HK-2 (cell line): ENCODE measurements around the gene UHRF1.
"Not testable (repeated sequence)": the region's sequence is repeated elsewhere in the genome, so short reads cannot be mapped to it uniquely, and the experiment has no call there.

ENCODE experiments used
- DNase-seq: peaks from one replicate; pipeline ENCODE4 v3.0.0-alpha.2; 2018; ENCODE audit not compliant: unreplicated experiment

Gene UHRF1

GRCh38 chr19:4909156-4909896, at the start of gene UHRF1:
UHRF1 (plus strand) TSS chr19:4909501; CDS start chr19:4910886, 1,385 bp downstream.
- DNase-seq, result peak; percentile 59

GRCh38 chr19:4859697-4860096, 49.6 kb upstream of the UHRF1 start:
- no peak for DNase-seq

- DNase-seq, result no peak
Observed at GRCh38 chr19:4861147-4861546, 48.2 kb upstream of the UHRF1 start.

- DNase-seq, result no peak
Observed at GRCh38 chr19:4866595-4867424, 42.5 kb upstream of the UHRF1 start.

- peak; percentile 99 for DNase-seq
Observed at GRCh38 chr19:4867534-4868285, 41.6 kb upstream of the UHRF1 start, which contains the start of gene PLIN3. PLIN3 (minus strand) TSS chr19:4867667; CDS start chr19:4861394, 6,273 bp downstream.

GRCh38 chr19:4868286-4868834, 40.9 kb upstream of the UHRF1 start:
- no peak for DNase-seq

GRCh38 chr19:4870025-4870700, 39.1 kb upstream of the UHRF1 start:
- peak; percentile 89 for DNase-seq

GRCh38 chr19:4871711-4872110, 37.6 kb upstream of the UHRF1 start:
- no peak for DNase-seq

- no peak for DNase-seq
Observed at GRCh38 chr19:4873930-4874329, 35.4 kb upstream of the UHRF1 start.

GRCh38 chr19:4877753-4878490, 31.4 kb upstream of the UHRF1 start:
- DNase-seq, result no peak

- no peak for DNase-seq
Observed at GRCh38 chr19:4878491-4878968, 30.8 kb upstream of the UHRF1 start.

GRCh38 chr19:4879041-4879440, 30.3 kb upstream of the UHRF1 start:
- DNase-seq, result peak; percentile 44

GRCh38 chr19:4882874-4883273, 26.4 kb upstream of the UHRF1 start:
- not testable (repeated sequence) for DNase-seq

- DNase-seq, result not testable (repeated sequence)
Observed at GRCh38 chr19:4884993-4885392, 24.3 kb upstream of the UHRF1 start.

- not testable (repeated sequence) for DNase-seq
Observed at GRCh38 chr19:4887803-4888202, 21.5 kb upstream of the UHRF1 start.

- DNase-seq, result no peak
Observed at GRCh38 chr19:4889034-4889815, 20.1 kb upstream of the UHRF1 start.

- DNase-seq, result no peak
Observed at GRCh38 chr19:4891066-4891465, 18.2 kb upstream of the UHRF1 start.

- DNase-seq, result not testable (repeated sequence)
Observed at GRCh38 chr19:4892962-4893361, 16.3 kb upstream of the UHRF1 start.

GRCh38 chr19:4896372-4896771, 12.9 kb upstream of the UHRF1 start:
- no peak for DNase-seq

- DNase-seq, result no peak
Observed at GRCh38 chr19:4897146-4897545, 12.2 kb upstream of the UHRF1 start.
